ENCODE data around the gene PHACTR1. TPM values are rescaled to one million over a fixed set of nuclear protein-coding genes. Genes with fewer than 3 reads are reported as not detected.
"Not testable (repeated sequence)": the region's sequence is repeated elsewhere in the genome, so short reads cannot be mapped to it uniquely, and the experiment has no call there.

PHACTR1 gene
- total RNA-seq, result 7.9 TPM

DNA sequence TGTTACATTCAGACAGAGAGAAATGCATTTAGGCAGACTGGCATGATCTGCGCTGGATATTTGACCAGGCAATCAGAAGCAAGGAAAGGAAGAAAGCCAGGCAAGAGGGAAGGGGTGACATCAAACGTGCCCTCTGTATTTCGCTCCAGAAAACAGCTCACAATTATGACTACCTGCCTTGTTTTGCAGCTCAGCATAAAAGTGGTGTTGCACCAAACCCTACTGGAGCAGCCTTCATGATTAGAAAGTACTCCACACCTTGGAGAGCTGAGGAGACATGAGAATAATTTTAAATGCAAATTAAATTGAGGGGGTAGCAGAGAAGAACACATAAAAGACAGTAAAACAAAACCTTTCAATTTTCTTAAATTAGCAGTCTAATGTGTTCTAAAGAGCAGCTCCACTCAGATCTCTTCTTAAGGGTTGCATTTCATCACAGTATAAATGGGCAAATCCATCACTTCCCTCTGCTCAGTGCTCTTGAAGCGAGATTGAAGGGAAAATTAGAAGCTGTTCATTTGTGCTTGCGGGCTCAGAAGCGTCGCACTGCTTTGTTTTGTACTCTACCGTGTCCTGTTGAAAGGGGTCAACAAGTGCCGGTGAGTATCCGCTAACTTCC, at the start of gene PHACTR1:
TSS of gene PHACTR1 (plus strand) at position 470 of the 619 bp plus-strand sequence.
- ATAC-seq (no peak), DNase-seq (ENCODE audit: low spot score) (no peak)
- intact Hi-C loops (cut with DNase I), result no loop called here

DNA sequence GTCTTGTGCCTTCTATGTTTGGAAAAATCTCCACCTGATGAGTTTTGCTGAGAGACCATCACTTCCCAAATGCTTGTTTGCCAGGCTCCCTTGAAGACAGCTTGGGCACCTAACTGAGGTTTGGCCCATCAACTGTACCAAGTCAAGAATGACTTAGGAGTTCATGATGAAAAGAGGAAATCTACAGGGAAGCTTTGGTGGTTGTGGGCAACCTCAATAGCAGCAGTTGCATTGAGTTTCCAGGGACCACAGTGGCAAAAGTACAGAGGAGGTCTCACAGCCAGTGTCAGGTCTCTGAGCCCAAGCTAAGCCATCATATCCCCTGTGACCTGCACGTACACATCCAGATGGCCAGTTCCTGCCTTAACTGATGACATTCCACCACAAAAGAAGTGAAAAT, 49.7 kb upstream of the PHACTR1 start:
- DNase-seq (ENCODE audit: low spot score), result no peak
- no peak for ATAC-seq
- intact Hi-C loops (cut with DNase I), result no loop called here

DNA sequence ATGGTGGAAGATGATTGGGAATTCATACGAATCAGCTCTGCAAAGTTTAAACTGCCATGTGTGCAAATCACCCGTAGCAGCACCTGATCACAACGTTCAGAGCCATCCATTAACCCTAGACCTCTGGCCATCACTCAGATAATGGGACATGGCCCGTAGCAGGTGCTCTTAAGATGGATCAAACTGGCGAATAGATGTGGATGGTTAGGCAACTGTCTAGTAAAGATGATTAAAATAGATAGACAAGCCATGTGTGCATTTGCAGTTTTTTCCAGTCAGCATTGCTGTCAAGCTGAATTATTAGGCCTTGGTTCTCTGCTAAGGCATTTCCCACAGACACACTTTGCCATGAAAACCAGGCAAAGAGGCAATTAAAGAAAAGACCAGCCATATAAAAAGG, 40.6 kb upstream of the PHACTR1 start:
- ATAC-seq, result no peak
- DNase-seq (ENCODE audit: low spot score), result no peak
- intact Hi-C loops (cut with DNase I), result no loop called here

DNA sequence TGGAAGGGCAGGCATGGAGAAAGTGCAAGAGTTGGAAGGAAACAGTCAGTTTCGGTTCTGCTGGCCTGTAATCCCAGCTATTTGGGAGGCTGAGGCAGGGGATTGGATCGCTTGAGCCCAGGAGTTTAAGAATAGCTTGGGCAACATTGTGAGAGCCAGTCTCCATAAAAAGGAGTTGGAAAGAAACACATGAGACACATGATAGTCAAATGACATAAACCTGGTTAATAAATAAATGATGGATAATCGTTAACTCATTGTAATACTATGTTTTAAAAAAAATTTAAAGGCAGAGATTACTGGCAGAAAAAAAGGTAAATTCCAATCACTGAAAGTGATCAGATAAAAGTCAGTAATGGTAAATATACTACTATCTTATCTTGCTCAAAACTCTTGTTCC, 37.2 kb upstream of the PHACTR1 start:
- DNase-seq (ENCODE audit: low spot score) (no peak), ATAC-seq (no peak)
- intact Hi-C loops (cut with DNase I), result no loop called here

DNA sequence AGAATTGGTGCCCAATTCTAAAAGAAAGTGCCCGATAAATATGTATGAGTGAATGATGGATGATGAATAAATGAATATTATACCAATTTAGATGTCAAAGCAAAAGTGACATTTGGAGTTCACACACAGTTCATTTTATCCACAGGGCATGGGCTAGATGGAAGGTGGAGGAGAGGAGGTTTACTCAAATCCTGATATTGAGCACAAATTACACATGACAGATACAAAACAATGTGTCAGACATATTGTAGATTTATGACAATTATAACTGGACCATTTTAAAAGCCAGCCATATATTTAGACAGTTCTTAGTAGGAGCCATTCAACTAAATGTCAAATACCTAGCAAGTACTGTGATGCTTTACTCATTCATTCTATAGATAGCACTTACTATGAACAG, 23.4 kb upstream of the PHACTR1 start:
- no peak for DNase-seq (ENCODE audit: low spot score)
- intact Hi-C loops (cut with DNase I), result no loop called here
- ATAC-seq, result no peak

DNA sequence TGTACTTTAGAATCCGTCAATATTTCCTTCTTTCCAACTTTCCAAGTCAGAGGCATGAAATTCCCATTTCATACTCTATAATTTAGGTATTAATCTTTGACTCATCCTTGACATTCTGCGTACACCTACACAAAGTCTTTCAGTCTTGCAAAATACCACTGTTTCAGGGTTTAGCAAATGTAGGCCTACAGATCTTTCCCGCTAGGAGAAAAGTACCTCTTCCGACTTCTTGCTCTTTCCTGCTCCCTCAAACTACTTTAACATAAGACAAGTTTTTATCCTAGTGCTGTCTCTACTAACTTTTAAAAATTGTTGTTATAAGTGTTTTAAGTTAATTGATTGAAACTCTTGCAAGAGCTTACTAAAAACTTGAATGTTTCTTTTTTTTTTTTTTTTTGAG, 18.3 kb upstream of the PHACTR1 start:
- intact Hi-C loops (cut with DNase I), result no loop called here
- DNase-seq (ENCODE audit: low spot score) (no peak), ATAC-seq (no peak)

DNA sequence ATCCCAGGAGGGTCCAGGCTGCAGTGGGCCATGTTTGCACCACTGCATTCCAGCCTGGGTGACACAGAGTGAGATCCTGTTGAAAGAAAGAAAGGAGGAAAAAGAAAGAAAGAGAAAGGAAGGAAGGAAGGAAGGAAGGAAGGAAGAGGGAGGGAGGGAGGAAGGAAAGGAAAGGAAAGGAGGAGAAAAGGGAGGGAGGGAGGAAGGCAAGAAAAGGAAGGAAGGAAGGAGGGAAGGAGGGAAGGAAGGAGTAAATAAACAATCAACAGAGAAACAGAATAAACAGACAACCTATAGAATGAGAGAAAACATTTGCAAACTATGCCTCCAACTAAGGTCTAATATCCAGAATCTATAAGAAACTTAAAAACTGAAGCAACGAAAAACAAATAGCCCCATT, 11.6 kb upstream of the PHACTR1 start:
- ATAC-seq, result no peak
- intact Hi-C loops (cut with DNase I), result loop anchor here (5.0 kb wide), 1 partner anchor 158 kb away; no protein-coding TSS in a partner anchor
- no peak for DNase-seq (ENCODE audit: low spot score)

DNA sequence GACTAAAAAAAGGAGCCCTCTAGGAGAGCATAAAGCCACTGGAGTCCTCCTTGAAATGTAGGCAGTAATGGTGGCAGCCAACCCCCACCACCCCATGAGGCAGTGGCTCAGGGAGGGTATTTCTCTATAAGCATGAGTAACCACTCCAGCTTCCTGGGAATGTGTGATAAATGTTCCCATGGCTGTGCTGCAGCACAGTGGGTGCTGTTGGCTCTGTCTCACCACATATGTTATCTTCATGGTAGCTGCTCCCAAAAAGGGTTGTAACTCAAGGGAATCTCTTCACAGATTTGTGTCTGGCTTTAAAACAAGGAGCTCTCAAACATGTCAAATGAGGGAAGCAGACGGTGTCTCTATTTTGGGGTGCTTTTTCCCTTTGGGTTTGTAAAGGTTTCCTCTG, 7.5 kb upstream of the PHACTR1 start:
- ATAC-seq (no peak), DNase-seq (ENCODE audit: low spot score) (no peak)
- intact Hi-C loops (cut with DNase I), result loop anchor here (5.0 kb wide), 1 partner anchor 162 kb away; no protein-coding TSS in a partner anchor

DNA sequence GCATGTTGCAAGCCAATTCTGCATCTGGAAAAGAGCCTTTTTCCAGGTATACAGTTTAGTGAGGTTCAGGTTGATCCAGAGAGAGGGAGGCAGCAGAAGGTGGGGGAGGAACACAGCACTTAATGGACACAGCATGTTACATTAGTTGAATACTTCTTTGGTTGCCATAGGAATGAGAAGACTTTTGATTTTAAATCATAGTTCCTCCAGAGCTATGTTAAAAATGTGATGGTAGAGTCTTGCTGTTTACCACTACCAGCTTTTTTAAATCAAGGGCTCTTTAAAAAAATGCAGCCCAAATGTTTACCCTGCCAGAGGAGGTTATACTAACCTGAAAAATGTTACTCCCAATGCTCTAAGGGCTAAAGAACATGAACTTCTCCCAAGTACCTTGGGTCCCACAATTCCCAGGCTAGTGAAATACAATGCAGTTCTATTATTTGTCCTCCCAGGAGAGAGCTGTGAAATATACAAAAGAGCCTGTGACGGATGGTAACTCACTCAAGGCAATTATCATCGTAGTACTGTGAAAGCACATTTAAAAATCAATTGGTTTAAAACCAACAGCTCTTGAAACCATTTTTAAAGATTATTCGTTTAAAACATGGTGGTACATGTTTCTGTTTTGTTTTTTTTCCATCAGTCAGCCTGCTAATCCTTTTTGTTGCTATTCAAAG, 6.9 kb upstream of the PHACTR1 start:
- ATAC-seq, result no peak
- DNase-seq (ENCODE audit: low spot score), result no peak
- intact Hi-C loops (cut with DNase I), result loop anchor here (5.0 kb wide), 1 partner anchor 162 kb away; no protein-coding TSS in a partner anchor

DNA sequence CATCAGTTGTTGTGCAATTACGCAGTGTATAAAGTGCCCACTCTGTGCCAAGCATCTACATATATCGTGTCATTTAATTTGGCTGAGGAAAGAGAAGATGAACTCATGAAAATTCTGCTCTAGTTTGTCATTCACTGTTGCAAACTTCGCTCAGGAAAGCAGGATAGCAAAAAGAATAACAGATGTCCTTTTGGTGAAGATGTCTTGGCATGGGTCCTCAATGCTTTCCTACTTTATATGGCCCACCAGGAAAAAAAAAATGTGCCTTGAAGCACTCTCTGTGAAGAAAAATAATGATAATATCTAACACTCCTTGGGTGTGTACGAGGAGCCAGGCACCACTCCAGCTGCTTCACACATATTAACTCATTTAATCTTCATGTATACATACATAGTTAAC, 5.6 kb upstream of the PHACTR1 start:
- intact Hi-C loops (cut with DNase I), result no loop called here
- ATAC-seq (no peak), DNase-seq (ENCODE audit: low spot score) (no peak)

DNA sequence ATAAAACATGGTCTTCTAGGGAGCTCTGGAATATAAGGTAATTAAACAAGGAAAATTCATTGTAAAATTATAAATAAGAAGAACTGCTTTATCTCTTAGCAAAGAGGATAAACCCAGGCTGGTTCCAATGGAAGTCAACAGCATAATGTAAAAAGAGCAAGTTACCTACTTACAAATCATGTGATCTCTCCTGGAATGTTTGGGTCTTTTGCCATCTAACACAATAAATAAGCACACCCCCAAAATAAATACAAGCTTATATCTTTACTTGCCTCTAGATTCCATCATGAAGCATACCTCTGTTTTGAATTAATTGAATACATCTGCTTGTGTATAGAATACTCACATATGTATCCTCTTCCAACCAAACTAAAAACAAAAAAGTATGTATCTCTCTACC, 2.5 kb upstream of the PHACTR1 start:
- intact Hi-C loops (cut with DNase I), result no loop called here
- ATAC-seq (no peak), DNase-seq (ENCODE audit: low spot score) (no peak)

DNA sequence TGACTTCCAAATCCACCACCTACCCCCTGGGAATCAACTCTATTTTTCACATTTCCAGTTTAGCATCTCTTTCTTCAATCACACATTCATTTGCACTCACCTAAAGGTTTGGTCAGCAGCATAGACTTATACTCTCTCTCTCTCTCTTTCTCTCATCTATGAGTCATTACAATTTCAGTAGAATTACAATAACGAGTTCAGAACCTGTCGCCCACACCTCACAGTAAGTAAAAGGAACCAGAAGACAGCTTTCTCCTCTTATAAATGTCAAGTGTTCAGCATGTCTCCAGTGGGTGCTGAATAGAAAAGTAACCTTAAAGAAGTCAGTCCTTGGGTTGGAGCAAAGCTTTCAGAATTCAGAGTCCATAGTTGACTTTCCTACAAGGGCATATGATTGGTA, 1.1 kb upstream of the PHACTR1 start:
- intact Hi-C loops (cut with DNase I), result no loop called here
- DNase-seq (ENCODE audit: low spot score) (no peak), ATAC-seq (no peak)

DNA sequence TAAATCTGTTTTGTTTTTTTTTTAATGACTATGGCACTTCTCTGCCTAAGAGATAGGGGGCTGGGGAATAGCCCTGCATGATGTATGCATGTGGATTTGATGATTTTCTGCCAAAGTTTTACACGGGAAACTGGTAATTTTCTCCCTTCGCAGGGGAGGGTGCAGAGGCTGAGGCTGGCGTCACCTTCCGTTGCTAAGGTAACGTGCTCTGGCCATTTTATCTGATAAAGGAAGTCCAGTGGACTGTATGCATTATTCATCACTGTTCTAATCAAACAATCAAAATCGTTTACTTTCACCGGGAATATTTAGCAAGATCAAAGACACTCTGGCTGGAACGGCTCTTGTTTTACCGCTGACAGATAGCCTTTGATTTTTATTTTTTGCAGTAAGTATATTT, 789 bp downstream of the PHACTR1 start:
- ATAC-seq (no peak), DNase-seq (ENCODE audit: low spot score) (no peak)
- intact Hi-C loops (cut with DNase I), result no loop called here

DNA sequence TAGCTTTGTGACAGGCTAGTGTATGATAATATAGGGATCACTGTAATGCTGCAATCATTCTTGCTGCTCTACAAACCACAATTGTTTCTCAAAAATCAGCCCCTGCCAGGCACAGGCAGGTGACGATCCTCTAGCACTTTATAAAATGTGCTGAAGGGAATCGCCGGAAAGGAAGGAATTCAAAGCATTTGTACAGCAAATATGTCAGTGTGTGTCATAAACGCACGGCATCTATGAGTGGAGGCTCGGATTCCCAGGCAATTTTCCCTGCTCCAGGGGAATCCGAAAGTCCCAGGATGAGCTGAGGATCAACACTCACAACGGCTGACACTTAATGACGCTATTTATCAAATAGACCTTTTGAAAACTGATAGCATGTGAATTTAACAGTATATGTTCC, 1.4 kb downstream of the PHACTR1 start:
- DNase-seq (ENCODE audit: low spot score), result no peak
- no peak for ATAC-seq
- intact Hi-C loops (cut with DNase I), result no loop called here

DNA sequence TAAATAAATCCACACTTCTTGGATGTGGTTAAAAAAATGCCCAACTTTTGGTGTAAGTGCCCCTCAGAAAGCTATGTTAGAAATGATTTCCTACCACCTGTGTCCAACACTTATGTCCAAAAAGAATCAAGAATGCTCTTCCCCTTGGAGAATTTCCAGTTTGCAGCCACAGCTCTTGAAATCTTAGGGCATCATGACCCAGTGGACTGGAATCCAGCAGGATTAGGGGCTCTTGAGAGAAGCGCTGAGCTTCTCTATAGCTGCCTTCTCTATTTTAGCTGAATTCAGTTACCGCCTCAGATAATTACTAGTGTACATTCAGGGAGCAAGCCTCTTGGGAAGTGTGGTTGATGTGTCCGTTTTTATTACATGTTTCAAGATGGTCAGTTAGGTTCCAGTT, 2.5 kb downstream of the PHACTR1 start:
- ATAC-seq (no peak), DNase-seq (ENCODE audit: low spot score) (no peak)
- intact Hi-C loops (cut with DNase I), result no loop called here

DNA sequence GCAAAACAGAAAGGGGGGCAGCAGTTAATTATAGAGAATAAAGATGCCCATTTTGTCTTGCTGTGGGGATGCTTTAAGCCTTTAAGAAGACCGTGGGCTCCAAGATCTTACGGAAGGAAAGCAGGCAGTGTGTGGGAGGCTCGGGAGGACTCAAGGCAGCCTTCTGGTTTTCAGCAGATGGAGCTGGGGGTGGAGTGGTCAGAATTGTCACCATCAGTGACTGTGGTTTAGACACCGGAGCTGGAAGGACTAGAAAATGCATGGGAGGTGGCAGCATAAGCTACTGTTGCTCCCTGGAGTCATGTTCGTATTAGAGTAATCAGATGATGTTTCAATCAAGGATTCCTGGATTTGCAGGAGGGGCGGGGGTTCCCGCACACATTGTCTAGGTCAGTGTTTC, 3.7 kb downstream of the PHACTR1 start:
- ATAC-seq (no peak), DNase-seq (ENCODE audit: low spot score) (no peak)
- intact Hi-C loops (cut with DNase I), result no loop called here

DNA sequence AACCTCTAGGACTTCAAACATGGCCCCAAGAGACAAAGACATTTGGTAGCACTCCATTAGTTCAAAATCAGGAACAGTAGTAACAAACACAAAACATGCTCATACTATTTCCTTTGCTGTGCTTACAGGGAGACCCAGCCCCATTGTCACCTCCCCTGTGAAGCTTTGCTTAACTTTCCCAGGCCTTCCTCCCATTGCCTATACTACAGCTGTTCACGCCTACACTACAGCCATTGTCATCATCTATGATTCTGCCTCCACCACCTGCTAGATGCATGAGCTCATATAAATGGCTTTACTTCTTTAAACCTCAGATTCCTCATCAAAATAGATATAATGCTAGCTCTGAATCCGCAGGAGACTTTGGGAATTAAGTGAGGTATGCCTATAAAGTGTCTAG, 8.7 kb downstream of the PHACTR1 start:
- intact Hi-C loops (cut with DNase I), result no loop called here
- ATAC-seq (no peak), DNase-seq (ENCODE audit: low spot score) (no peak)

DNA sequence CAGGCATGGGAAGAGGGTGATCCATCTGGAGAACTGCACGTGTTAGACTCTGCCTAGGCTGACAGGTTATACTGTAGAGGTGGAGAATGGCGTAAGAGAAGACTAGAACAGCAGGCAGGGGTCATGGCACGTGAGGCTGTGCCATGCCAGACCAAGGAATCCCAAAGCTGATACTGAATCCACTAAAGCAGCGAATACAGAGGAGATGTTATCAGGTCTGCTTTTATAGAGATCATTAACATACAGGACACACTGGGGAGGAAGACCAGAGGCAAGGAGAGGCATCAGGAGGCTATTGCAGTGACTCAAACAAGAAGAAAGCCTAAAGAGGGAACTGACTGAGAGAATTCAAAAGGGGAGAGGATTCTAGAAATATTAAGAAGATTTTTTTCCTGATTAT, 12.9 kb downstream of the PHACTR1 start:
- ATAC-seq, result no peak
- DNase-seq (ENCODE audit: low spot score), result no peak

DNA sequence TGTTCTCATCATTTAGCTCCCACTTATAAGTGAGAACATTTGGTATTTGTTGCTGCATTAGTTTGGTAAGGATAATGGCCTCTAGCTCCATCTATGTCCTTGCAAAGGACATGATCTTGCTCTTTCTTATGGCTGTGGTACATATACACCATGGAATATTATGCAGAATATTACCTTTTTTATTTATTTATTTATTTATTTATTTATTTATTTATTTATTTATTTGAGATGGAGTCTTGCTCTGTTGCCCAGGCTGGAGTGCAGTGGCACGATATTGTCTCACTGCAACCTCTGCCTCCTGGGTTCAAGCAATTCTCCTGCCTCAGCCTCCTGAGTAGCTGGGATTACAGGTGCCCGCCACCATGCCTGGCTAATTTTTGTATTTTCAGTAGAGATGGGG, 14.2 kb downstream of the PHACTR1 start:
- DNase-seq (ENCODE audit: low spot score); intact Hi-C loops (cut with DNase I); ATAC-seq: not testable (repeated sequence)

More for the DNA sequence above, 12.9 kb downstream of the PHACTR1 start:
- intact Hi-C loops (cut with DNase I), result no loop called here

DNA sequence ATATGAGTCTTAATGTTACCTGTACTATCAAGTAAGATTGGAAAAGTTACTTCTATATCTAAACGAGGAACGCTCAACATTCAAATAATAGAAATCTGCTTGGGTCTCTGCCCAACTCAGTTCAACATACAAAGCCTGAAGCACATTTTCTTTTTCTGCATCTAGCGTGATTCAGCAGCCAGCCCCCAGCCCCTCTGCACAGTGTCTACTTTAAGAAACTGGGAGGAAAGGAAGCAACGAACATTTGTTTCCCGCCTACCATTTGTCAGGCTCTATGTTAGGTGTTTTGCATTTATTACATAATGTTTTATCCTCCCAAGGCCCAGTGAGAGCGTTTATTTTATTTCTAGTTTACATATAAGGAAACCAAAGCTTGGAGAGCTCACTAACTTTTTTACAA, 17.3 kb downstream of the PHACTR1 start:
- intact Hi-C loops (cut with DNase I), result no loop called here
- ATAC-seq, result no peak
- DNase-seq (ENCODE audit: low spot score), result no peak

DNA sequence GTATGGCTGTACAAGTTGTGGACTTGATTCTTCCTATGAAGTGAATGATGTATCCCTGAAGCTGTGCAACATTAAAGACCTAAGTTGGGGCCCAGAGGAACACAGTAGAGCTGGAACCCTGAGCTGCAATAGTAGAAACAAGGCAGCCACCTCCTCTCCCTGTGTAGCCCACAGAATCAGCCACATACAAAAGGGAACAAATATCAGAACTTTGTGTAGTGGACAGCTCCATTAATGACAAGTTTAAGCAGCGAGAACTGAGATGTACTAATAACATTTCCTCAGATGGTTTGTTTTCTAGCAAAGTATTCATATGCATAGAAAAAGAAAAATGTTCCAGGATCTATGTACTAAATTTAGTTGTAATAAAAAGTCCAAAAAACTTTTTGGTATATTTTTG, 19.2 kb downstream of the PHACTR1 start:
- intact Hi-C loops (cut with DNase I), result no loop called here
- DNase-seq (ENCODE audit: low spot score) (no peak), ATAC-seq (no peak)

All from sciatic nerve (tissue), 2 donors.